ENCODE data around the gene FAM72C.
"Not testable (repeated sequence)": the region's sequence is repeated elsewhere in the genome, so short reads cannot be mapped to it uniquely, and the experiment has no call there.

The FAM72C gene

DNA sequence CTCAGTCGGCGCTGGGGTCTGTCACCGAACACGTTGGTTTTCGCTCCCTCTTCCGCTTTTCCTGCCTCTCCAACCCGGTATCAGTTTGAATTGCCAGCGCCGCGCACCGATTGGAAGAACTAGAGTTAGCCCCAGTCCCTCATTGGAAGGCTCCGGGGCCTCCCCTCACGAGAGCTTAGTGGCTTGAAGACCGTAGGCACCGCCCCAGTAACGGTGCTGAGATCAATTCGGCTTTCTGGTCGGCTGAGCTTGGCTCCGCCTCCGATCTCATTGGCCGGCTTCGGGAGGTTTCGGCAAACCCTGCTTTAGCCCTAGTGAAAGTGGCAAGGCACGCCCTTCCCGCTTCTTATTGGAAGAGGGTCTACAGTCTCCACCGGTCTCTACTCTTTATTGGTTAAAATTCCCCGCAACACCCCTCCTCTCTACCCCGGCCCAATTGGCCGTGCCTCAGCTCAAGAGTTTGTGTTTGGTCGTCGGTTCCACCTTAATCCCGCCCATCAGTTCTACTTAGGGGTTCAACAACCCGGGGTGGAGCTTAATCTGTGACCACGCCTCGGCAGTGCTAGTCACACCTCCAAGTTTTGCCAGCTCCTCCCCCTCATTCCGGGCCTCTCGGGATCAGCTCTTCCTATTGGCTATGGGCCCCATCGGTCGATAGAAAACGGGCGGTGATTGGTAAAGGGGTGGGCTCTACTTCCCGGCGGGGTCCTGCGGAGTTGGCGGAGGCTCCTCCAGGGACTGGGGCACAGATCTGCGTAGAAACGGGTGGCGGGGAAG, at the start of gene FAM72C:
FAM72C (minus strand) TSS at position 63 of the 777 bp plus-strand sequence. CDS start 845 bp downstream, outside the sequence.
- not testable (repeated sequence) for H3K9me3 Mint-ChIP-seq; H3K4me3 Mint-ChIP-seq; H3K27ac Mint-ChIP-seq; H3K36me3 Mint-ChIP-seq (ENCODE audit: low read depth); H3K4me1 Mint-ChIP-seq; DNase-seq; H3K27me3 Mint-ChIP-seq (ENCODE audit: low read depth, poor library complexity)

GRCh38 chr1:144020001-144020738, 48.4 kb upstream of the FAM72C start:
- H3K36me3 Mint-ChIP-seq (ENCODE audit: low read depth); H3K9me3 Mint-ChIP-seq; H3K27ac Mint-ChIP-seq; H3K4me3 Mint-ChIP-seq; H3K27me3 Mint-ChIP-seq (ENCODE audit: low read depth, poor library complexity); H3K4me1 Mint-ChIP-seq; DNase-seq: not testable (repeated sequence)

- not testable (repeated sequence) for H3K9me3 Mint-ChIP-seq
Observed at GRCh38 chr1:144019101-144019500, 47.3 kb upstream of the FAM72C start.

GRCh38 chr1:144015180-144015966, 43.6 kb upstream of the FAM72C start:
- H3K27me3 Mint-ChIP-seq (ENCODE audit: low read depth, poor library complexity); H3K4me3 Mint-ChIP-seq; H3K9me3 Mint-ChIP-seq; DNase-seq; H3K27ac Mint-ChIP-seq; H3K4me1 Mint-ChIP-seq; H3K36me3 Mint-ChIP-seq (ENCODE audit: low read depth): not testable (repeated sequence)

More at GRCh38 chr1:144019101-144019500, 47.3 kb upstream of the FAM72C start:
- not testable (repeated sequence) for H3K27ac Mint-ChIP-seq; H3K27me3 Mint-ChIP-seq (ENCODE audit: low read depth, poor library complexity); H3K36me3 Mint-ChIP-seq (ENCODE audit: low read depth); H3K4me3 Mint-ChIP-seq; DNase-seq; H3K4me1 Mint-ChIP-seq

- not testable (repeated sequence) for DNase-seq; H3K36me3 Mint-ChIP-seq (ENCODE audit: low read depth); H3K4me3 Mint-ChIP-seq; H3K4me1 Mint-ChIP-seq; H3K9me3 Mint-ChIP-seq; H3K27ac Mint-ChIP-seq; H3K27me3 Mint-ChIP-seq (ENCODE audit: low read depth, poor library complexity)
Observed at GRCh38 chr1:144014528-144014927, 42.7 kb upstream of the FAM72C start.

DNA sequence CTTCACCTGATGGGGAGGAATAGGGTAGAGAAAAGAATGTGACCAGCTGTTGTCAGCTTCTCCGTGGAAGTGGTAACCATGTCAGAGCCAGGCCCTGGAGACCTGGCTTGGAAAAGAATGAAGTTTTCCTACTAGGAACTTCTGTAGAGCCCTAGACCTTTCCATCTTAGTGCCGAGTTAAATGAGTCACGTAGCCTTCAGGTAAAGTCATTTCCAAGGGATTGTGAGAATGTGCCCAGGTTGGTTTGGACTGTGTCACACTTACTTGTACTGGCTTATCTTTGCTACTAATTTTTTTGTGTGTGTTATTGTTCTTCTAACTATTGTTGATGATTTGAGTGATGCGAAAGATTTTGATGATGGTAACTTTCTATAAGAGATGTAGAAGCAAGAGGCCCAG, 42.3 kb upstream of the FAM72C start:
- not testable (repeated sequence) for H3K9me3 Mint-ChIP-seq; H3K4me1 Mint-ChIP-seq; H3K27ac Mint-ChIP-seq; H3K27me3 Mint-ChIP-seq (ENCODE audit: low read depth, poor library complexity); H3K4me3 Mint-ChIP-seq; H3K36me3 Mint-ChIP-seq (ENCODE audit: low read depth); DNase-seq

DNA sequence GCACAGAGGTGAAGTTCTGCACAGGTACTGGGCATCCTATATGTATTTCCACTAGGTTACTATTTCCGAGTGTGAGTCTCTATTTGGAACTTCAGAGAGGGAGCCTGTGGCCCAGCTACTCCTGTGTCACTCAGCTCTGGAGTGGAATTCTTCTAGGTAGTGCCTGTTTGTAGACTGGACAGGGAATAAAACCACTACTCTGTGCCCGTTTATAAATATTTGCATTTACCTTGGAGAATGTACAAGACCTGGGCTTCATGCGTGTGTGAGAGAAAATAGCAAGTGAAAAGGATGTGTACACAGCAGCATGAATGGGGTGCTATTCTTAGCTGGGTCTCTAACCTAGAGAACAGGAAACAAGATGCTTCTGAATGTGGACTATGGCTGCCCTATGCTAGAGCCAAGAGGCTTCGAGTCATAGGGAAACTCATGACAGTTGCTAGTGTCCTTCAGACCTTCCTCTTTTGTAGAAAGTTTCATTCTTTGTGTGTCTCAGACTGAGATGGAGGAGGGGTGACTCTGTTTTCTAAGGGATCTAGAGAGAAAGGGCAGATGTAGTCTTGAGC, 40.5 kb upstream of the FAM72C start:
- not testable (repeated sequence) for H3K36me3 Mint-ChIP-seq (ENCODE audit: low read depth); H3K4me1 Mint-ChIP-seq; H3K4me3 Mint-ChIP-seq; DNase-seq; H3K27ac Mint-ChIP-seq; H3K9me3 Mint-ChIP-seq; H3K27me3 Mint-ChIP-seq (ENCODE audit: low read depth, poor library complexity)

- H3K4me1 Mint-ChIP-seq; H3K27ac Mint-ChIP-seq; H3K4me3 Mint-ChIP-seq; H3K27me3 Mint-ChIP-seq (ENCODE audit: low read depth, poor library complexity); H3K36me3 Mint-ChIP-seq (ENCODE audit: low read depth); DNase-seq; H3K9me3 Mint-ChIP-seq: not testable (repeated sequence)
Observed at GRCh38 chr1:144009410-144009809, 37.6 kb upstream of the FAM72C start.

- H3K36me3 Mint-ChIP-seq (ENCODE audit: low read depth) = not testable (repeated sequence)
Observed at GRCh38 chr1:144004259-144004658, 32.5 kb upstream of the FAM72C start.

DNA sequence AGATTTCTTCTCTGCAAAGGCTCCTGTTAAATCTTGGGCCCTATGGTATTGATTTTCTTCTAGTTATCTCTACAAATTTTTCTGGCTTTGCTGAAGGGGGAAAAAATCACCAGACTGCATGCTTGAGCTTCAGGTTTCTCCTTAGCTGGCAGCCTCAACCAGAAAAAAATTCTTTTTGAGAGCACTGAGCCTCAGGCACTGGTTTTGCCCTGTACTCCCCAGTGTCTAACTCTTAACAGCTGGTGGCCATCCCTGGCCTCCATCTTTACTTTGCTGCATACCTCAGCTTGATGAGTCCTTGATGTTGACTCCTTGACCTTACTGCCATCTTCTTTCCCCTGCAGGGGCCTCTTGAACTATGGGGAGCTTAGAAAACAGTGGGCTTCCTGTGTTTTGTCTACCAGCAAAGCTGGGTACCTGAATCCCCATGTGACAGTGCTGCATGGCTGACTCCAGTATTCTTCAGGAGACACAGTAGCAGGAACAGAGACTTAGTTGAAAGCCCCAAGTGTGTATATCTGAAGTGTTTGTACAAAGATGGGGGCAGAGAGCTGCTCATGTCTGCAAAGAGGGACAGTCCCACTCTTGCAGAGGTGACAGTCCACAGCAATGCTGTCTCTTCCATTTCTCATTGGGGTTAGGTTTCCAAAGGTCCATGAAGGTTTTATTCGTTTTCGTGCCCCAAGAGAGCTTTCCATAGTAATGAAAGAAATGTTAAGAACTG, 31.7 kb upstream of the FAM72C start:
- H3K27me3 Mint-ChIP-seq (ENCODE audit: low read depth, poor library complexity); H3K4me1 Mint-ChIP-seq; H3K36me3 Mint-ChIP-seq (ENCODE audit: low read depth); H3K27ac Mint-ChIP-seq; H3K9me3 Mint-ChIP-seq; H3K4me3 Mint-ChIP-seq; DNase-seq: not testable (repeated sequence)

More at GRCh38 chr1:144004259-144004658, 32.5 kb upstream of the FAM72C start:
- H3K27me3 Mint-ChIP-seq (ENCODE audit: low read depth, poor library complexity); DNase-seq; H3K4me3 Mint-ChIP-seq; H3K9me3 Mint-ChIP-seq; H3K27ac Mint-ChIP-seq; H3K4me1 Mint-ChIP-seq: not testable (repeated sequence)

DNA sequence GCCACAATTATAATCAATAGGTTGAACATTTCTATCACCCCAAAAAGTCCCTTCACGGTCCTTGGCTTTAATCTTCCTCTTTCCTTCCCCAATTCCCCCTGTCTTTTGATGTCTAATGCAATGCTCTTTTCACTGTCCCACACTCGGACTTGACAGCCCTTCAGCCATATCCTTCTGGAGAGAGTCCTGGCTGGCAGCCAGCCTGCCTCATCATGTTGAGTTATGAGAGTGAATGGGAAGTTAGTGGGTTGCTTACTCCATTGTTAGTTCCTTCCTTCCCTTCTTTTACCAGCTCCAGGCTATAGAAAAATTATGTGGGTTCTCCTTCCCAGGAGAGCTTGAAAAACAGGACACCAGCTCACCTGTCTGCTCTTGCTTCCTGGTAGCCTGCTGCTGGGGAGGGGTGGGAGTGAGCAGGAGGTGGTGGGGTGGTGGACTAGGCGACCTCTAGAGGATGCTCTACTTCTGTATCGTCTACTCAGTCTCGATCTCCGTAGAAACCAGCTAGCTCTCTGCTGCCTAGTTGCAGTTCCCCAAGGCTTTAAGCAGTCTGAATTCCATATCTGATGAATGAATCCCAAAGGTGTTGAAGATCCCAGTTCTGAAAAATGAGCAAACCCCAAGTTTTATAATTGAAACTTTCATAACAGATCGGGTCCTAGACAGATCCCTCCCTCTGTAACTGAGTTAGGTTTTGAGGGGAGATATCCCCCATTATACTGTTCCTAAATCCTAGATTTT, 30.5 kb upstream of the FAM72C start:
- H3K27me3 Mint-ChIP-seq (ENCODE audit: low read depth, poor library complexity); H3K4me3 Mint-ChIP-seq; DNase-seq; H3K27ac Mint-ChIP-seq; H3K4me1 Mint-ChIP-seq; H3K9me3 Mint-ChIP-seq; H3K36me3 Mint-ChIP-seq (ENCODE audit: low read depth): not testable (repeated sequence)

DNA sequence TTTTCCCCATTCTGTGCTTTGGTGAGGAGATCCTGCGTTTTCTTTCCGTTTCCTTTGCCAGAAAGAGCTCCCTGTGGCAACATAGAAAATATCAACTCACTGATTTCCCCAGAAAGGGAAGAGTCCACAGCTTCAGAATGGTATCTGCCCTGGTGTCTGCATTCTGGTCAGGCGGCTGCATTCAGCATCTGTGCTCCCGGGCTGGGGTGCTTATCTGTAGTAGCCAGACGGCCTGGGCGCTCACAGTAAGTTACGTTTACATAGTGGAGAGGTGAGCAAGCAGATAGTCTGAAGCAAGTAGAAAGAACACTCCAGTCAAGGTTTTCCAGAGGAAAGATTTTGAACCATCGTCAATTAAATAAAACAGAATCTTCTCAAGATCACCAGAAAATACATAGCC, 29.3 kb upstream of the FAM72C start:
- DNase-seq; H3K27me3 Mint-ChIP-seq (ENCODE audit: low read depth, poor library complexity); H3K36me3 Mint-ChIP-seq (ENCODE audit: low read depth); H3K4me1 Mint-ChIP-seq; H3K4me3 Mint-ChIP-seq; H3K9me3 Mint-ChIP-seq; H3K27ac Mint-ChIP-seq: not testable (repeated sequence)

DNA sequence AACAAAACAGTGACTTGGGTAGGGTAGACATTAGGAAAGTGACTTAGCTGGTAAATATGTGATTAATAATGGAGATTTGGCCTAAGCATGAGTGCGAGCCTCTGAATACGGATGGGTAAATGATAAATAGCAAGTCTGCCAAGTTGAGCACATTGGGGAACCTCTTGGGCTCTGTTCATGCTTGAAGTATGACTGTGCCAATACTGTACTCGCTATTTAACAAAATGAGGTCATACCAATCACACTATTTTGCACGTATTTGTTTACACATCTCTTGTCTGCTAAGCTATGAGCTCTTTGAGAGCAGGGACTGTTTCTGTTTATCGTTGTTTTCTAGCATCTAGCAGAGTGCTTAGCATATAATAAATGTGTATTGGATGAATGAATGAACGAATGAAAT, 24.2 kb upstream of the FAM72C start:
- not testable (repeated sequence) for H3K4me3 Mint-ChIP-seq; H3K27ac Mint-ChIP-seq; H3K36me3 Mint-ChIP-seq (ENCODE audit: low read depth); H3K9me3 Mint-ChIP-seq; H3K27me3 Mint-ChIP-seq (ENCODE audit: low read depth, poor library complexity); DNase-seq; H3K4me1 Mint-ChIP-seq
